NCI-H1436 (cell line): ENCODE results near the gene CHID1.

Experiments used
- DNase-seq: peaks from one replicate; lab custom pipeline; 2025; lab: John Stamatoyannopoulos, UW

Gene CHID1

GRCh38 chr11:888310-889212, 22.0 kb downstream of the CHID1 start:
- DNase-seq: no peak

- no peak for DNase-seq
These were observed 23.0 kb downstream of the CHID1 start for GRCh38 chr11:887589-887988.

GRCh38 chr11:886568-886967, 24.0 kb downstream of the CHID1 start:
- DNase-seq: no peak

GRCh38 chr11:884578-885070, 26.0 kb downstream of the CHID1 start:
- no peak for DNase-seq

- no peak for DNase-seq
These were observed 27.1 kb downstream of the CHID1 start for GRCh38 chr11:883527-883926.

GRCh38 chr11:882596-882995, 28.0 kb downstream of the CHID1 start:
- no peak for DNase-seq

- DNase-seq: no peak
These were observed 30.2 kb downstream of the CHID1 start for GRCh38 chr11:880447-880846.

- no peak for DNase-seq
These were observed 33.0 kb downstream of the CHID1 start for GRCh38 chr11:877565-877964.

GRCh38 chr11:876545-876944, 34.1 kb downstream of the CHID1 start:
- DNase-seq: no peak

GRCh38 chr11:875769-876301, 34.8 kb downstream of the CHID1 start:
- no peak for DNase-seq

GRCh38 chr11:875203-875602, 35.4 kb downstream of the CHID1 start:
- no peak for DNase-seq

GRCh38 chr11:873706-874105, 36.9 kb downstream of the CHID1 start:
- DNase-seq: no peak

GRCh38 chr11:872799-873198, 37.8 kb downstream of the CHID1 start:
- DNase-seq: no peak

- no peak for DNase-seq
These were observed 39.1 kb downstream of the CHID1 start for GRCh38 chr11:871472-871871.

GRCh38 chr11:870418-870817, 40.2 kb downstream of the CHID1 start:
- no peak for DNase-seq

- DNase-seq: no peak
These were observed 40.5 kb downstream of the CHID1 start for GRCh38 chr11:870127-870413.

GRCh38 chr11:869399-870126, 41.0 kb downstream of the CHID1 start:
- no peak for DNase-seq

GRCh38 chr11:868802-869201, 41.8 kb downstream of the CHID1 start:
- DNase-seq: no peak

- no peak for DNase-seq
These were observed 42.2 kb downstream of the CHID1 start for GRCh38 chr11:868394-868793.

GRCh38 chr11:867856-868358, 42.7 kb downstream of the CHID1 start:
- DNase-seq: no peak

- no peak for DNase-seq
These were observed 44.1 kb downstream of the CHID1 start for GRCh38 chr11:866481-866880.

GRCh38 chr11:865462-866430, 44.9 kb downstream of the CHID1 start:
- DNase-seq: no peak
